ENCODE measurements around the gene ARHGEF7. TPM values are rescaled to one million over a fixed set of nuclear protein-coding genes. Genes with fewer than 3 reads are reported as not detected.
"Not testable (repeated sequence)": the region's sequence is repeated elsewhere in the genome, so short reads cannot be mapped to it uniquely, and the experiment has no call there.

Gene ARHGEF7
- total RNA-seq, 2 donors from 2014 or later = 78.8 to 104 TPM

GRCh38 chr13:111187960-111188541, 72.9 kb downstream of the ARHGEF7 start:
- ATAC-seq = no peak
- peak overlapping the region; percentile 98 for H3K27ac Mint-ChIP-seq
- H3K27me3 Mint-ChIP-seq = no peaks in the 10 kb centered on the region
- no peaks in the 10 kb centered on the region for H3K36me3 Mint-ChIP-seq (ENCODE audit: low read depth)
- no peaks in the 10 kb centered on the region for H3K9me3 ChIP-seq (ENCODE audit: control insufficient read depth, low read length, poor library complexity, severe bottlenecking)
- peaks cover 74% of the 10 kb centered on the region for H3K4me1 Mint-ChIP-seq
- H3K4me3 Mint-ChIP-seq = peak overlapping the region; percentile 89
- DNase-seq = no peak

DNA sequence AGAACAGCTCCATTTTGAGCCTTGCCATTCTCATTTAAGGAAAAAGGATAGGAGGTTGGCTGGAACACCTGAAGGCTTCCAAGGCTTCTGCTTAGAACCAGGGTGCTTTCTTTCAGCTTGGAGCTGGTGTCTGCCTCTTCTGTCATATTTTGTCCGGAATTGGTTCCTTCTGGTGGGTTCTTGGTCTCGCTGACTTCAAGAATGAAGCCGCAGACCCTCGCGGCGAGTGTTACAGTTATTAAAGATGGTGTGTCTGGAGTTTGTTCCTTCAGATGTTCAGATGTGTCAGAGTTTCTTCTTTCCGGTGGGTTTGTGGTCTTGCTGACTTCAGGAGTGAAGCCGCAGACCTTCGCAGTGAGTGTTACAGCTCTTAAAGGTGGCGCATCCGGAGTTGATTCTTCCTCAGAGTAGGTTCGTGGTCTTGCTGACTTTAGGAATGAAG, 74.0 kb downstream of the ARHGEF7 start:
- not testable (repeated sequence) for H3K27me3 Mint-ChIP-seq; H3K9me3 ChIP-seq (ENCODE audit: control insufficient read depth, low read length, poor library complexity, severe bottlenecking); H3K36me3 Mint-ChIP-seq (ENCODE audit: low read depth)
- H3K4me1 Mint-ChIP-seq = peaks cover 73% of the 10 kb centered on the region
- H3K4me3 Mint-ChIP-seq = peak overlapping the region; percentile 89
- DNase-seq = peak in 2 of 3 donors; percentile 31 to 57
- ATAC-seq = peak; percentile 61
- H3K27ac Mint-ChIP-seq = peak overlapping the region; percentile 98

DNA sequence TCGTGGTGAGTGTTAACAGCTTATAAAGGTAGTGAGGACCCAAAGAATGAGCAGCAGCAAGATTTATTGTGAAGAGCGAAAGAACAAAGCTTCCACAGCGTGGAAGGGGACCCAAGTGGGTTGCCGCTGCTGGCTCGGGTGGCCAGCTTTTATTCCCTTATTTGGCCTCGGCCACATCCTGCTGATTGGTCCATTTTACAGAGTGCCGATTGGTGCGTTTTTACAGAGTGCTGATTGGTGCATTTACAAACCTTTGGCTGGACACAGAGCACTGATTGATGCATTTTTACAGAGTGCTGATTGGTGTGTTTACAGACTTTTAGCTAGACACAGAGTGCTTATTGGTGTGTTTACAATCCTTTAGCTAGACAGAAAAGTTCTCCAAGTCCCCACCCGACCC, 74.4 kb downstream of the ARHGEF7 start:
- not testable (repeated sequence) for H3K27me3 Mint-ChIP-seq; H3K9me3 ChIP-seq (ENCODE audit: control insufficient read depth, low read length, poor library complexity, severe bottlenecking); DNase-seq; H3K36me3 Mint-ChIP-seq (ENCODE audit: low read depth)
- Mint-ChIP-seq H3K4me3 (peak overlapping the region; percentile 89), H3K4me1 (peaks cover 70% of the 10 kb centered on the region), H3K27ac (peak overlapping the region; percentile 98)
- ATAC-seq = peak; percentile 18

- not testable (repeated sequence) for H3K27me3 Mint-ChIP-seq; ATAC-seq; H3K36me3 Mint-ChIP-seq (ENCODE audit: low read depth); H3K9me3 ChIP-seq (ENCODE audit: control insufficient read depth, low read length, poor library complexity, severe bottlenecking); DNase-seq; H3K4me3 Mint-ChIP-seq
- H3K27ac Mint-ChIP-seq = peak overlapping the region; percentile 68
- peaks cover 49% of the 10 kb centered on the region for H3K4me1 Mint-ChIP-seq
Measured at GRCh38 chr13:111193223-111193622, 78.1 kb downstream of the ARHGEF7 start.

GRCh38 chr13:111194651-111195050, 79.5 kb downstream of the ARHGEF7 start:
- not testable (repeated sequence) for ATAC-seq; DNase-seq; H3K36me3 Mint-ChIP-seq (ENCODE audit: low read depth); H3K27me3 Mint-ChIP-seq; H3K4me3 Mint-ChIP-seq; H3K27ac Mint-ChIP-seq; H3K9me3 ChIP-seq (ENCODE audit: control insufficient read depth, low read length, poor library complexity, severe bottlenecking)
- peaks cover 42% of the 10 kb centered on the region for H3K4me1 Mint-ChIP-seq

DNA sequence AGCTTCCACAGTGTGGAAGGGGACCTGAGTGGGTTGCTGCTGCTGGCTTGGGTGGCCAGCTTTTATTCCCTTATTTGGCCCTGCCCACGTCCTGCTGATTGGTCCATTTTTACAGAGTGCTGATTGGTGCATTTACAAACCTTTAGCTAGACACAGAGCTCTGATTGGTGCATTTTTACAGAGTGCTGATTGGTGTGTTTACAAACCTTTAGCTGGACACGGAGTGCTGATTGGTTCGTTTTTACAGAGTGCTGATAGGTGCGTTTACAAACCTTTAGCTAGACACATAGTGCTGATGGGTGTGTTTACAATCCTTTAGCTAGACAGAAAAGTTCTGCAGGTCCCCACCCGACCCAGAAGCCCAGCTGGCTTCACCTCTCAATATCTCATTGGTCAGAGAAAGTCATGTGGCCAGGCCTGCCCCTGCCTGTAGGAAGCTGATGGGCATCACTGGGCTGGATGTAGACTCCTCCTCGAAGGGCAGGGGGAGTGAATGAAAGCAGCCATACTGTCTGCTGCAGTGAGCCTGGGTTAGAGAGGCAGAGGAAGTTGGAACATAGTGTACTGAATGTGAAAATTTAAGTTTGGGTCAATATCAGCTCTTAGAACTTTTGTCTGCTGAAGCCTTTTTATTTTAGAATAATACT, 83.7 kb downstream of the ARHGEF7 start:
- DNase-seq; H3K27me3 Mint-ChIP-seq; ATAC-seq; H3K9me3 ChIP-seq (ENCODE audit: control insufficient read depth, low read length, poor library complexity, severe bottlenecking); H3K4me3 Mint-ChIP-seq; H3K36me3 Mint-ChIP-seq (ENCODE audit: low read depth): not testable (repeated sequence)
- Mint-ChIP-seq H3K4me1 (peaks cover 48% of the 10 kb centered on the region), H3K27ac (peak overlapping the region; percentile 88)

DNA sequence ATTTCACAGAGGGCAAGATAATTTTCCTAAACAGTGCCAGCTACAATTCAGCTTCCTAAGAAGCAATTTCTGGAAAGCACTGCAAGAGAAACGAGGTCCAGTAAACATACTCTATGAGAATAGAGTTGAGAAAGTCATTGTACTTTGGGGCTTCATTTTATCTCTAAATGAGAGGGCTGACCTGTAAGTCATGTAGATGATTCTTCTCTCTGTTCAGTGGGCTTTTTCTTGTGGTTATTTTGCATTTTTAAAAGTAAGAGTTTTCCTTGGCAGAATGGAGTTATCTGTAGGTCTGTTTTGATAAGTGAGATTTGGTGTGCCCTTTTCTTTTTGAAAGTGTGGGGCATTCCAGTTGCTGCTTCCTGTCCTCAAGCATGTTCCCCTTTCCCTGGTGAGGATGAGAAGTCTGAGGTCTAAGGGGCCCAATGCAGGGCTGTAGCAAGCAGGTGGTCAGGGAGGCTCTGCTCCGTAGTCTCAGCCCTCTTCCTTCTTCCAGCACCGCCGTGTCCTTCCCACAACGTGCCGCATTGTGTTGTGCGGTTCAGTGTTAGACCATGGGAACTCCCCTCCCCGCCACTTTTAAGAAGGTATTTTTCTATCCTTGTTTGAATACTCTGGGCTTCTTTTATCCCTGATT, 86.3 kb downstream of the ARHGEF7 start:
- Mint-ChIP-seq H3K4me1 (peaks cover 56% of the 10 kb centered on the region), H3K4me3 (peak overlapping the region; percentile 2), H3K27ac (peak overlapping the region; percentile 83), H3K36me3 (ENCODE audit: low read depth) (peaks cover 5% of the 10 kb centered on the region), H3K27me3 (no peaks in the 10 kb centered on the region)
- ATAC-seq (peak; percentile 57), DNase-seq (no peak)
- no peaks in the 10 kb centered on the region for H3K9me3 ChIP-seq (ENCODE audit: control insufficient read depth, low read length, poor library complexity, severe bottlenecking)

DNA sequence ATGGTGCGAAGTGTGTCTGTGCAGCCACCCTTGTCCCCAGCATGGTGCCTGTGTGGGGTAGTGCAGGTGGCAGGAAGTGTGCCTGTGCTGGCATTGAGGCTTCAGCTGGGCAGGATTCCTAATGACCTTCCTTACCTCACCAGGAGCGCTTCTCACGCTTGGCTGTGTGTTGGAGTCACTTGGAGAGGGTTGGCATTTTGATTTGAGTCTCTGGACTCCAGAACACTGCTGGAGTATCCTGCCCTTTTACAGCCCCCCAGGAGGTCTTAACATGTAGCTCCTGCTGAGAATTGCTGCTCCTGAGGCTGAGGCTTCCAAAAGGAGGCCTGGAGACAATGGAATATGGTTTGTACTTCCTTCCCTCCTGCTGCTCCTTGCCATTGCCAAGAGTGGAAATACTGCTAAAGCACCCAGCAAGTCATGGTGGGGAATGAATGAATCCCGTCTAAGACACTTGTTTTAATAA, 87.1 kb downstream of the ARHGEF7 start:
- no peaks in the 10 kb centered on the region for H3K9me3 ChIP-seq (ENCODE audit: control insufficient read depth, low read length, poor library complexity, severe bottlenecking)
- H3K36me3 Mint-ChIP-seq (ENCODE audit: low read depth) = peaks cover 5% of the 10 kb centered on the region
- peaks cover 56% of the 10 kb centered on the region for H3K4me1 Mint-ChIP-seq
- DNase-seq (no peak), ATAC-seq (no peak)
- no peak overlapping the region for H3K4me3 Mint-ChIP-seq
- no peaks in the 10 kb centered on the region for H3K27me3 Mint-ChIP-seq
- H3K27ac Mint-ChIP-seq = peak overlapping the region; percentile 83

- no peaks in the 10 kb centered on the region for H3K9me3 ChIP-seq (ENCODE audit: control insufficient read depth, low read length, poor library complexity, severe bottlenecking)
- DNase-seq = no peak
- ATAC-seq = peak; percentile 68
- Mint-ChIP-seq H3K27me3 (no peaks in the 10 kb centered on the region), H3K36me3 (ENCODE audit: low read depth) (peaks cover 5% of the 10 kb centered on the region), H3K4me1 (peaks cover 61% of the 10 kb centered on the region), H3K27ac (peak overlapping the region; percentile 83), H3K4me3 (no peak overlapping the region)
Measured at GRCh38 chr13:111202745-111203144, 87.6 kb downstream of the ARHGEF7 start.

- ATAC-seq = no peak
- peak overlapping the region; percentile 83 for H3K27ac Mint-ChIP-seq
- peaks cover 5% of the 10 kb centered on the region for H3K36me3 Mint-ChIP-seq (ENCODE audit: low read depth)
- H3K9me3 ChIP-seq (ENCODE audit: control insufficient read depth, low read length, poor library complexity, severe bottlenecking) = no peaks in the 10 kb centered on the region
- DNase-seq = no peak
- peak overlapping the region; percentile 37 for H3K4me3 Mint-ChIP-seq
- H3K4me1 Mint-ChIP-seq = peaks cover 68% of the 10 kb centered on the region
- no peaks in the 10 kb centered on the region for H3K27me3 Mint-ChIP-seq
Measured at GRCh38 chr13:111203736-111204389, 88.8 kb downstream of the ARHGEF7 start.

- peak overlapping the region; percentile 83 for H3K27ac Mint-ChIP-seq
- no peak overlapping the region for H3K4me3 Mint-ChIP-seq
- H3K36me3 Mint-ChIP-seq (ENCODE audit: low read depth) = peaks cover 5% of the 10 kb centered on the region
- no peaks in the 10 kb centered on the region for H3K9me3 ChIP-seq (ENCODE audit: control insufficient read depth, low read length, poor library complexity, severe bottlenecking)
- no peak for DNase-seq
- H3K4me1 Mint-ChIP-seq = peaks cover 66% of the 10 kb centered on the region
- H3K27me3 Mint-ChIP-seq = no peaks in the 10 kb centered on the region
- ATAC-seq = no peak
Measured at GRCh38 chr13:111204438-111205177, 89.5 kb downstream of the ARHGEF7 start.

DNA sequence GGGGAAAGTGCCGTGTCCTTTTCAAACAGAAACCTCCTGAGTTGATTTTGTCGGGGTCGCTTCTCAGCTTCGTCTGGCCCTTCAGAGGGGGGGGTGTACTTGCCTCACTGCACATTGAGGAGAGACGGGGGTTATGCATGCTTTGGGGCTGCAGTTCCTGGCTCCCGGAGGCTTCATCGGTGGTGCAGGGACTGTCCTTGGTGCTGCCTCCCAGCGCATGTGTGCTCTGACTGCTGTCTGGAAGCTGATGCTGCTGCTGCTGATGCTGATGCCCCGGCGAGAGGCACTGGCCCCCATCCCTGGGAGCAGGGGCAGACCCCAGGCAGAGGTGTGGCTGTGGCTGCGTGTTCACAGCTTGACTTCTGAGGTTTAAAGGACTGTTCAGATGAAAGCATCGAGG, 91.0 kb downstream of the ARHGEF7 start:
- Mint-ChIP-seq H3K27ac (no peak overlapping the region), H3K36me3 (ENCODE audit: low read depth) (peaks cover 3% of the 10 kb centered on the region), H3K27me3 (no peaks in the 10 kb centered on the region), H3K4me3 (no peak overlapping the region), H3K4me1 (peaks cover 66% of the 10 kb centered on the region)
- DNase-seq (no peak), ATAC-seq (no peak)
- H3K9me3 ChIP-seq (ENCODE audit: control insufficient read depth, low read length, poor library complexity, severe bottlenecking) = no peaks in the 10 kb centered on the region

GRCh38 chr13:111209613-111210012, 94.5 kb downstream of the ARHGEF7 start:
- Mint-ChIP-seq H3K4me3 (peak overlapping the region; percentile 75), H3K4me1 (peaks cover 60% of the 10 kb centered on the region), H3K27me3 (no peaks in the 10 kb centered on the region), H3K36me3 (ENCODE audit: low read depth) (peaks cover 3% of the 10 kb centered on the region), H3K27ac (peak overlapping the region; percentile 79)
- peak; percentile 78 for ATAC-seq
- DNase-seq = no peak
- H3K9me3 ChIP-seq (ENCODE audit: control insufficient read depth, low read length, poor library complexity, severe bottlenecking) = no peaks in the 10 kb centered on the region
